Measurements from ENCODE around the gene GYG2. TPM values are rescaled to one million over a fixed set of nuclear protein-coding genes. Genes with fewer than 3 reads are reported as not detected.

Gene GYG2
- total and polyA plus RNA-seq, 2 of the 8 experiments (the other 6 are each of a cell fraction or from before 2014, with no cell fraction given) = 52.8 to 65.3 TPM

DNA sequence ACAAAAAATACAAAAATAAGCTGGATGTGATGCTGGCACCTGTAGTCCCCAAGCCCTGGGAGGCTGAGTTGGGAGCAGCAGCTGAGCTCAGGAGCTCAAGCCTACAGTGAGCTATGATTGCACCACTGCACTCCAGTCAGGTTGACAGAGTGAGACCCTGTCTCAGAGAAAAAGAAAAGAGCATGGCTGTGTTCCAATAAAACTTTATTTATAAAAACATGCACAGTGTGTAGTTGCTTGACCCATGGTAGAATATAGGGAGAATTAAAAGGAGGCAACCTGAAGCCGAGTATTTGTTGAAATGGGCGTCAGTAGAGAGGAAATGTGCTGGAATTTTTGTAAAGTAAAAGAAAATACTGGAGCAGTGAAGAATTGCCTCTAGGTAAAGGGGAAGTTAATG lies 27.0 kb downstream of the GYG2 start:
- H3K4ac ChIP-seq (replicated peaks; ENCODE audit: insufficient read length, low read depth, low read length) = no peak overlapping the region
- no peak overlapping the region for H3K9ac ChIP-seq (replicated peaks in 1 of 4; ENCODE audit: extremely low read depth in 1 of 4, low read depth in 3 of 4, low read length in 3 of 4)
- H3K4me3 ChIP-seq (ENCODE audit: extremely low read depth in 1 of 4, insufficient read depth in 2 of 4, low read depth in 3 of 4, low read length in 4 of 4) = no peak overlapping the region
- no peak overlapping the region for H2AK5ac ChIP-seq (ENCODE audit: low read depth, low read length)
- H3K27me3 ChIP-seq (replicated peaks in 1 of 4; ENCODE audit: control insufficient read depth in 3 of 4, extremely low read depth in 1 of 4, insufficient read depth in 3 of 4, low read length in 3 of 4) = no peaks in the 10 kb centered on the region
- no peaks in the 10 kb centered on the region for H3K79me1 ChIP-seq (ENCODE audit: low read depth, low read length)
- no peaks in the 10 kb centered on the region for H3K23me2 ChIP-seq (ENCODE audit: low read depth, low read length)
- H3K79me2 ChIP-seq (ENCODE audit: control insufficient read depth in 1 of 2, insufficient read depth in 2 of 2, low read length in 2 of 2) = no peaks in the 10 kb centered on the region
- H3K14ac ChIP-seq (ENCODE audit: insufficient read length) = no peak overlapping the region
- no peak for FAIRE-seq
- H4K8ac ChIP-seq (ENCODE audit: extremely low read depth, insufficient read depth, low read length) = no peak overlapping the region
- H2BK5ac ChIP-seq (ENCODE audit: low read depth, low read length) = no peak overlapping the region
- H3K18ac ChIP-seq (ENCODE audit: extremely low read depth, low read length) = no peak overlapping the region
- POLR2A ChIA-PET (ENCODE audit: partially characterized antibody) = interaction anchor here (1.3 kb wide), 1 partner anchor 10 kb away, joined by 3 read pairs; no protein-coding TSS in a partner anchor
- no peak overlapping the region for H3K23ac ChIP-seq (ENCODE audit: insufficient read length)
- no peak overlapping the region for H4K5ac ChIP-seq (ENCODE audit: insufficient read length, low read depth, low read length)
- DNase-seq (ENCODE audit: low read depth in 1 of 2, low spot score in 2 of 2) = no peak
- no peaks in the 10 kb centered on the region for H3K4me1 ChIP-seq (replicated peaks in 1 of 4; ENCODE audit: control insufficient read depth in 3 of 4, insufficient read depth in 4 of 4, low read length in 3 of 4)
- H2BK20ac ChIP-seq (ENCODE audit: low read length) = no peak overlapping the region
- H2BK120ac ChIP-seq (replicated peaks; ENCODE audit: low read depth, low read length) = no peak overlapping the region
- H4K20me1 ChIP-seq (replicated peaks in 1 of 2; ENCODE audit: control insufficient read depth in 1 of 2, insufficient read depth in 2 of 2, low read length in 2 of 2) = no peaks in the 10 kb centered on the region
- H3K27ac ChIP-seq (ENCODE audit: low read depth, low read length) = no peak overlapping the region
- no peak overlapping the region for H4K91ac ChIP-seq (replicated peaks; ENCODE audit: insufficient read length, low read length)
- H3K36me3 ChIP-seq (ENCODE audit: control insufficient read depth in 2 of 4, insufficient read depth in 4 of 4, low read length in 3 of 4) = peaks cover 0 to 38% (median 19%) of the 10 kb centered on the region in 4 experiments; a peak in 7 of 8 replicates
- no peak for TF ChIP-seq CBX5 (IDR thresholded peaks at IDR 0.05; ENCODE audit: low read depth, low read length)
- TF ChIP-seq BCL11A (IDR thresholded peaks at IDR 0.05; ENCODE audit: low read depth in 2 of 2, low read length in 2 of 2) = no peak
- TF ChIP-seq BACH1 (IDR thresholded peaks at IDR 0.05; ENCODE audit: low read length) = no peak
- H2AFZ ChIP-seq (ENCODE audit: low read length) = no peak overlapping the region
- no peak overlapping the region for H3K4me2 ChIP-seq (ENCODE audit: insufficient read depth in 1 of 2, low read depth in 2 of 2, low read length in 2 of 2)
- H2BK15ac ChIP-seq (ENCODE audit: low read length) = no peak overlapping the region
- H2BK12ac ChIP-seq (ENCODE audit: low read depth, low read length) = no peak overlapping the region
- CTCF ChIA-PET (ENCODE audit: partially characterized antibody) = no interaction called here
- H3K56ac ChIP-seq (replicated peaks; ENCODE audit: insufficient read length, low read depth, low read length) = no peak overlapping the region
- 96% methylated on average over 2 of the region's 2 CpGs; no CpG with 5 or more reads in 1 of the 2 experiments for WGBS, 2 experiments (ENCODE audit: extremely low coverage in 1 of 2, insufficient coverage in 1 of 2, insufficient read length in 1 of 2, insufficient replicate concordance in 2 of 2, low coverage in 1 of 2, low lambda C conversion rate in 2 of 2, missing lambda C conversion rate in 1 of 2)
- no peaks in the 10 kb centered on the region for H3K9me3 ChIP-seq (ENCODE audit: insufficient read depth in 2 of 2, low read depth in 1 of 2, low read length in 1 of 2)
